Stimulated activated naive CD8-positive, alpha-beta T cell treated with anti-CD3 and anti-CD28 coated beads, Interleukin-15, Interleukin-2, amounts not matched to agents 100 ng/mL and 50 ng/mL, for 24 hours (primary cell): ENCODE measurements around the gene CEP72.
A peak's percentile ranks its signal among the peaks of the same experiment; 100 is the strongest.

Experiments
- H3K27ac Mint-ChIP-seq: one replicate; pipeline ENCODE4 v1.8.0; 2021; ENCODE audit warnings: mild to moderate bottlenecking, mixed read lengths
- H3K27me3 Mint-ChIP-seq: one replicate; pipeline ENCODE4 v1.8.0; 2021; ENCODE audit warnings: mixed read lengths
- H3K36me3 Mint-ChIP-seq: one replicate; pipeline ENCODE4 v1.8.0; 2021; ENCODE audit warnings: low read depth, mixed read lengths
- H3K4me1 Mint-ChIP-seq: one replicate; pipeline ENCODE4 v1.8.0; 2021; ENCODE audit warnings: low read depth, mixed read lengths
- H3K4me3 Mint-ChIP-seq: one replicate; pipeline ENCODE4 v1.8.0; 2021; ENCODE audit warnings: mild to moderate bottlenecking, mixed read lengths
- H3K9me3 Mint-ChIP-seq: one replicate; pipeline ENCODE4 v1.8.0; 2021; ENCODE audit warnings: mixed read lengths

Gene CEP72

GRCh38 chr5:611731-612486, at the start of gene CEP72:
Gene CEP72 (plus strand): TSS chr5:612340. CDS start chr5:612362, 22 bp downstream.
- H3K4me3 Mint-ChIP-seq: peak within 1 kb of the TSS; percentile 88
- peaks cover 54% of the 10 kb centered on the region for H3K4me1 Mint-ChIP-seq
- peaks cover 28% of the 10 kb centered on the region for H3K36me3 Mint-ChIP-seq
- H3K9me3 Mint-ChIP-seq: no peaks in the 10 kb centered on the region
- peak within 1 kb of the TSS; percentile 80 for H3K27ac Mint-ChIP-seq
- H3K27me3 Mint-ChIP-seq: peaks cover 10% of the 10 kb centered on the region

GRCh38 chr5:565782-566440, 46.2 kb upstream of the CEP72 start:
- Mint-ChIP-seq H3K4me3 (no peak overlapping the region), H3K27me3 (peaks cover 30% of the 10 kb centered on the region), H3K27ac (no peak overlapping the region), H3K36me3 (no peaks in the 10 kb centered on the region), H3K9me3 (no peaks in the 10 kb centered on the region), H3K4me1 (no peaks in the 10 kb centered on the region)

DNA sequence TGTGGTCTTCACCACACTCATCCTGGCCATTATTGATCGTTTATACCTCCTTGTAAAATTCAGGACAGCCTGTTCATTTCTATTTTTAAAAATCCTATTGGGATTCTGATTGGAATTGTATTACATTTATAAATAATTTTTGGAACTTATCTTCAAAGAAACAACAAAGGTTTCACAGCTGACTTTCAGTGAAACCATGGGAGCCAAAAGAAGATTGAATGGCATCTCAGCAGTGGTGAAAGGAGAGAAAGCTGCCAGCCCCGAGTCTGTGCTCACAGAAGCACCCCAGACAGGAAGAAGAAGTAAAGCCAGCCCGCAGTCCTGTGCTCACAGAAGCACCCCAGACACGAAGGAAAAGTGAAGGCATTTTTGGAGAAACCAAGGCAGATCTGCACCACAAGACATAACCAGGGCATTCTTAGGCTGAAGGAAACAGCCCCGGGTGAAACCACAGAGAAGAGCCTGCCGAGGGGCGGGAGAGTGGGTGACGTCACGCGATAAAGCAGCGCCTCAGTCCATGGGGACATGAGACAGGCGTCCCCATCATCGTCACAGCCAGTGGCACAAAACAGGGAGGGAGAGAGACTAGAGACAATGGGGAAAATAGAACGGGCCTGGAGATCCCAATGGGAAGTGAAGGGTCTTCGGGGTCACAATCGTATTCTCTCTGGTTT, 45.4 kb upstream of the CEP72 start:
- Mint-ChIP-seq H3K4me3 (no peak overlapping the region), H3K36me3 (no peaks in the 10 kb centered on the region), H3K9me3 (no peaks in the 10 kb centered on the region), H3K4me1 (no peaks in the 10 kb centered on the region), H3K27ac (no peak overlapping the region), H3K27me3 (peaks cover 28% of the 10 kb centered on the region)

- no peak overlapping the region for H3K4me3 Mint-ChIP-seq
- peaks cover 32% of the 10 kb centered on the region for H3K27me3 Mint-ChIP-seq
- no peaks in the 10 kb centered on the region for H3K9me3 Mint-ChIP-seq
- H3K4me1 Mint-ChIP-seq: no peaks in the 10 kb centered on the region
- no peak overlapping the region for H3K27ac Mint-ChIP-seq
- H3K36me3 Mint-ChIP-seq: no peaks in the 10 kb centered on the region
Observed at GRCh38 chr5:567664-568060, 44.5 kb upstream of the CEP72 start.

GRCh38 chr5:568061-568781, 43.9 kb upstream of the CEP72 start:
- Mint-ChIP-seq H3K36me3 (no peaks in the 10 kb centered on the region), H3K27me3 (peaks cover 32% of the 10 kb centered on the region), H3K4me3 (no peak overlapping the region), H3K27ac (no peak overlapping the region), H3K4me1 (no peaks in the 10 kb centered on the region), H3K9me3 (no peaks in the 10 kb centered on the region)

DNA sequence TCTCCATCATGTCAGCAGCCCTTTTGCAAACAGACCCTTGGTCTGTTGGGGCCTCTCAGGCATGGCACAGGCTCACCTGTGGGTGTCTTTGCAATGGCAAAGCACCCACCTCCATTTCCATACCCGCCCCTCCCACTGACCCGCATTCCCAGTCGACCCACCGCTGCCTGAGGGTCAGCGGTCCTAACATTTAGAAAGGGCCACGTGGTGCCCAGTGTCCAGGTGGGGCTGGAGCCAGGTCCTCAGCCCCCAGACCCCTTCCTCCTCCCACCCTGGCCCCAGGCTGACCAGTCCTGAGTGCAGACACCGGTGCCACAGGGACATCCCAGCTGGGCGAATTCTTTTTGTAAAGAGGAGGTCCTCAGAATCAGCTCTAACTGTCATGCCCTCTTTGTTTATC, 43.3 kb upstream of the CEP72 start:
- Mint-ChIP-seq H3K9me3 (no peaks in the 10 kb centered on the region), H3K4me3 (no peak overlapping the region), H3K27ac (no peak overlapping the region), H3K27me3 (peaks cover 32% of the 10 kb centered on the region), H3K36me3 (no peaks in the 10 kb centered on the region), H3K4me1 (no peaks in the 10 kb centered on the region)

DNA sequence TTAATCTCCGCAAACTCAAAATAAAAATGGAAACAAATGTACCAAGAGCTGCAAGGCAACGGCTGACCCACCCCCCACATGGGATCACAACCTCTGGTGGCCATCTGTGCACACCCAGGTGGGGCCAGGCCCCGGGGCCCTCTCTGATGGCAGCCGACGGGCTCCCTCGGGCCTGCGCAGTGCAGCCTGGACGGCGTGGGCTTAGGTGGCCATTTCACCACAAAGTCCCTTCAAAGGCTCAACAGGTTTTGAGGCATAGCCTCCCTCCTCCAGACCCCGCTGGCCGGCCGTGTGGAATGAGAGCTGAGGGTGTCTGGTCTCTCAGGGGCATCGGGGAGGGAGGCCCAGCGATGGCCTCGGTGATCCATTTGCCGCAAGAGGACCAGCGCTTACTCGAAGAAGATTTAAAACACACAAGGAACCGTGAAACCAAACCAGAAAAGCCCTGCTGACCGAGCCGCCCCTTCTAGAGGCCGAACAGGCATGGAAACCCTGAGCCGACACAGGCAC, 42.7 kb upstream of the CEP72 start:
- H3K27ac Mint-ChIP-seq: no peak overlapping the region
- H3K4me1 Mint-ChIP-seq: no peaks in the 10 kb centered on the region
- no peaks in the 10 kb centered on the region for H3K36me3 Mint-ChIP-seq
- no peaks in the 10 kb centered on the region for H3K9me3 Mint-ChIP-seq
- peaks cover 32% of the 10 kb centered on the region for H3K27me3 Mint-ChIP-seq
- no peak overlapping the region for H3K4me3 Mint-ChIP-seq

DNA sequence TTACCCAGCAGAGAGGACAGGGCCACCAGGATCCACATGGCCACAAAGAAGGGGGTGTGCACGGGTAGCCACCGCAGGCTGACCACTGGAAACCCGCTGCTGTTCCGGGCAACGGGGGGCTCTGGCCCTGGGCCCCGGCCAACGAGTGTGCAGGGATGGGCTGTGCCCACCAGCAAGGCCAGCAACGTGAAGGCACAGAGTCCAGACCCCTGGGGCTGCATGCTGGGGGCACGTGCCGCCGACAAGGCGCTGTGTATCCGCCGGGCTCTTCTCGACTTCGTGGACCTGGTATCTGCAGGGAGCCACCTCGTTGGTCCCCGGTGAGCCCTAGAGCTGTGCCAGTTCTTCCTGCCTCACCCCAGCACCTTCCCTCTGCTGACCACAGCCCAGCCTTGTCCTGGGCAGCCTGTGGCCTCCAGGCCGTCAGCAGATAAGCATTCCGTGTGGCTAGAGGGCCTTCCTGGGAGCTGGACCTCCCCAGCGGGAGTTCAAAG, 42.2 kb upstream of the CEP72 start:
- H3K27me3 Mint-ChIP-seq: peaks cover 32% of the 10 kb centered on the region
- no peaks in the 10 kb centered on the region for H3K4me1 Mint-ChIP-seq
- H3K36me3 Mint-ChIP-seq: no peaks in the 10 kb centered on the region
- H3K4me3 Mint-ChIP-seq: no peak overlapping the region
- H3K27ac Mint-ChIP-seq: no peak overlapping the region
- no peaks in the 10 kb centered on the region for H3K9me3 Mint-ChIP-seq

- Mint-ChIP-seq H3K27me3 (peaks cover 37% of the 10 kb centered on the region), H3K4me1 (no peaks in the 10 kb centered on the region), H3K9me3 (peaks cover 5% of the 10 kb centered on the region), H3K27ac (no peak overlapping the region), H3K36me3 (no peaks in the 10 kb centered on the region), H3K4me3 (no peak overlapping the region)
Observed at GRCh38 chr5:570446-570845, 41.7 kb upstream of the CEP72 start.

DNA sequence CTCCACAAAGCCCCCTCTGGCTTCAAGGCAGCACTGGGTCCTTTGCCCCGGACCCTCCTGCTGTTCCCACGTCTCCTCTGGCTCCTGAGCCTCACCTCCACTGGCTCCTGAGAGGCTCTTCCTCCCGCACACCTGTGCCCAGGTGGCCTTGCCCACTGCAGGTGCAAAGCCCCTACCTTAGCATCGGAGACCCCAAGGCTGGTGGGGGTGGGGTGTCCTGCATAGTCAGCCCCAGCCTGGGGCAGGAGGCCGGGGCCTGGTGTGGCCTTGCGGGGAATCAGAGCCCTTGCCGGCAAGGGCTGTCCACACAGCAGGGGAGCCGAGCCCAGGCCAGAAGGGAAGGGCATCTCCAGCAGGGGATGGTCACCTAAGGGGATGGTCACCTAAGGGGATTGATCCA, 41.3 kb upstream of the CEP72 start:
- H3K27me3 Mint-ChIP-seq: peaks cover 40% of the 10 kb centered on the region
- H3K4me3 Mint-ChIP-seq: no peak overlapping the region
- H3K4me1 Mint-ChIP-seq: no peaks in the 10 kb centered on the region
- peaks cover 9% of the 10 kb centered on the region for H3K9me3 Mint-ChIP-seq
- no peak overlapping the region for H3K27ac Mint-ChIP-seq
- no peaks in the 10 kb centered on the region for H3K36me3 Mint-ChIP-seq

GRCh38 chr5:571791-572190, 40.3 kb upstream of the CEP72 start:
- H3K36me3 Mint-ChIP-seq: no peaks in the 10 kb centered on the region
- no peak overlapping the region for H3K27ac Mint-ChIP-seq
- no peak overlapping the region for H3K4me3 Mint-ChIP-seq
- peaks cover 14% of the 10 kb centered on the region for H3K9me3 Mint-ChIP-seq
- peaks cover 36% of the 10 kb centered on the region for H3K27me3 Mint-ChIP-seq
- no peaks in the 10 kb centered on the region for H3K4me1 Mint-ChIP-seq

DNA sequence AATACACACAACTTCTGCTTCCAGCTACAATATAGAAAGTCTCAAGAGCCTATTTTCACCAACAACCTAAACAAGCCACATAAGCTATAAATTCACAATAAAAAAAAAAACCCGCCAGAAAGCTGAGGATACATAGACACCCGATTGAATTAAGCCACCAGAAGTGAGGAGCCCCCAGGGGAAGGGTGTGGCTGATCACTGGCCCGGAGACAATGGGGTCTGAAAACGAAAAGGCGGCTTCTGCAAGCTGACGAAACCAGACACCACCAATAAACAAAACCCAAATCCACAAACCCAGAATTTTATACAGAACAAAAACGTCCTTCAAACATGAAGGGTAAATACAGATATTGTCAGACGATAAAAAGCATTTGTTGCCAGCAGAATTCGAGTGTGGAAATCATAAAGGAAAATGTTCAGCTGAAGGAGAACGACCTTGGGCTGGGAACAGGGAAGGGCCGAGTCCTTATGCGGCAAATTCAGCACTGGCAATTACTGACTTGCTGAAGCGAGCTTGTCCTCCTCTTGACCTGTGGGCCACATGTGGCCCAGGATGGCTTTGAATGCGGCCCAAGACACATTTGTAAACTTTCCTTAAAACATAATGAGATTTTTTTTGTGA, 39.6 kb upstream of the CEP72 start:
- peaks cover 29% of the 10 kb centered on the region for H3K27me3 Mint-ChIP-seq

DNA sequence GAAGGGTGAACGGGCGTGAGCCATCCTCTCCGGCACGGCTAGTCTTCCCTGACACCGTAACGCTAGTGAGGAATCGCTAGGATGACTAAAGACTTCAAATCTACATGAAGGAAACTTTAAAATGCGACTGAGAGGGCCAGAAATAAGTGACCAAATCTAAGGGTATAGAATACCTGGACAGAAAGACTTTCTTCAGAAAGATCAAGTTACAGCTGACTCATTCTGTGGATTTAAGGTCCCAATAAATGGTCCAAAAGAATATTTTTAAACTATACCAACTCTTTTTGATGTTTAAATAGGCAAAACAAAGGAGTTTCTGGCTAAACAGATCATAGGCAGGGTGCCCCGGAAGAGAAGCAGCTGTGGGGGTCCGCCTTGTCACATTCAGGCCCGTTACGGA, 38.9 kb upstream of the CEP72 start:
- Mint-ChIP-seq H3K27ac (no peak overlapping the region), H3K36me3 (no peaks in the 10 kb centered on the region)

More for the DNA sequence above, 39.6 kb upstream of the CEP72 start:
- Mint-ChIP-seq H3K27ac (no peak overlapping the region), H3K4me3 (no peak overlapping the region), H3K4me1 (no peaks in the 10 kb centered on the region), H3K36me3 (no peaks in the 10 kb centered on the region), H3K9me3 (peaks cover 14% of the 10 kb centered on the region)

GRCh38 chr5:573976-574375, 38.2 kb upstream of the CEP72 start:
- peaks cover 14% of the 10 kb centered on the region for H3K9me3 Mint-ChIP-seq
- no peak overlapping the region for H3K4me3 Mint-ChIP-seq
- H3K36me3 Mint-ChIP-seq: no peaks in the 10 kb centered on the region
- H3K27ac Mint-ChIP-seq: no peak overlapping the region
- H3K4me1 Mint-ChIP-seq: no peaks in the 10 kb centered on the region
- peaks cover 33% of the 10 kb centered on the region for H3K27me3 Mint-ChIP-seq

More for the DNA sequence above, 38.9 kb upstream of the CEP72 start:
- Mint-ChIP-seq H3K9me3 (peaks cover 14% of the 10 kb centered on the region), H3K27me3 (peaks cover 32% of the 10 kb centered on the region), H3K4me3 (no peak overlapping the region), H3K4me1 (no peaks in the 10 kb centered on the region)
